GM19351 (cell line): ENCODE results near the gene DUXA.
"Not testable (repeated sequence)": the region's sequence is repeated elsewhere in the genome, so short reads cannot be mapped to it uniquely, and the experiment has no call there.

ENCODE experiments used
- ATAC-seq: cut with Tn5 transposase; IDR thresholded peaks from one replicate; pipeline ENCODE4 v1.9.1; 2021; ENCODE audit warnings: mild to moderate bottlenecking, moderate library complexity; ENCODE audit not compliant: unreplicated experiment

DUXA gene

DNA sequence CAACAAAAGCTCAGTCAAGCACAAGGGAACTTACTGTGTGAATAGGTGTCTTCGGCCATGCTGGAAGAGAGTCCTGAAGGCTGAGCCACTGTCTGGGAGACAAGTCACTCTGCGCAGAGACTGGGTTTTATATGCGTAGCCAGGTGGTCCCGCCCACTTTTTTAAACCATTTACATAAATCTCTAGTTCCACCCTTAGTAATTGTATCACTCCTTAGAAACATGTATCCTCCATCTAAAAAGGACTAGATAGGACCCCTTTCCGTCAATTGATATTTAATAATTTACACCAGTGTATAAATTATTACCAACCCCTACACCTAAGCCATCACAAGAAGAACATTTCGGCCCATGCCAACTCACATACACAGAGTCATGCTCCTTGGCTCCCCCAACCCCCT is at the start of gene DUXA:
Gene DUXA, minus strand, starts transcription at position 101 of the 400 bp plus-strand sequence. Its CDS starts 42 bp downstream, at position 59.
- ATAC-seq, result no peak

DNA sequence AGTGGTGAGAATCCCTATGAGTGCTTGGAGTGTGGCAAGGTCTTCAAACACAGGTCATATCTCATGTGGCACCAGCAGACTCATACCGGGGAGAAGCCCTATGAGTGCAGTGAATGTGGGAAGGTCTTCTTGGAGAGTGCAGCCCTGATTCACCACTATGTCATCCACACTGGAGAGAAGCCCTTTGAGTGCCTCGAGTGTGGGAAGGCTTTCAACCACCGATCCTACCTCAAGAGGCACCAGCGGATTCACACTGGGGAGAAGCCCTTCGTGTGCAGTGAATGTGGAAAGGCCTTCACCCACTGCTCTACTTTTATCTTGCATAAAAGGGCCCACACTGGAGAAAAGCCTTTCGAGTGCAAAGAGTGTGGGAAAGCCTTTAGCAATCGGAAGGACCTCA is 44.8 kb upstream of the DUXA start:
- no peak for ATAC-seq

DNA sequence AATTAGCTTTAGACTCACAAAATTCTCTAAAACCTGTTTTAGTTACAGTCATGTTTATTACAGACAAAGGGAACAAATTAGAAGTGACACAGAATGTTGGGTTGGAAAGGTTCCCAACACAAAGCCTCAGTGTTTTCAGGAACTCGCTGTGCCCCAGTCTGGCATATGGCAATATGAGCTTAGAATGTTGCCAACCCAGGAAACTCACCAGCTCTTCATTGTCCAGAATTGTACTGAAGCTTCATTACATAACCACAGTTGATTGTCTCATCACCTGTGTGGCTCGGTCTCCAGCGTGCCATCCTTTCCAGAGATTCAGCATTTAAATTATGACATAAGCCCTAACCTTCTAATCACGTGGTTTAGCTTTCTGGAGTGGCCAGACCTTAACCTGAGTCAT is 43.1 kb upstream of the DUXA start:
- no peak for ATAC-seq

DNA sequence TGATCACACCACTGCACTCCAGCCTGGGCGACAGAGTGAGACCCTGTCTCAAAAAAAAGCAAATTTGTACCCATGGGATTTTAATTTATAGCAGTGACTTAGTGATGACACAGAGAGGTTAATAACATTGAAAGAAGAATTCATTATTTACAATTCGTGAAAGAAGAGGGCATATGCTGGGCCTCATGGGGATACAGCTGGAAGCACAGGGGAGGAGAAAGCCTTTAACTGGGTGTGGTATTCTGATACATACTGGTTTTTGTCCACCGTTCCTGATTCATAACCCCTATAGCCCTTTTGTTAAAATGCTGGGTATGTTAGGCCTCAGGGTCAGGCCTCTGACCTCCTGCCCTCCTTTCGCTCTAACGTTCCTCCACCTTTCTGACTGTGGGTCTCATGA is 34.9 kb upstream of the DUXA start:
- no peak for ATAC-seq

DNA sequence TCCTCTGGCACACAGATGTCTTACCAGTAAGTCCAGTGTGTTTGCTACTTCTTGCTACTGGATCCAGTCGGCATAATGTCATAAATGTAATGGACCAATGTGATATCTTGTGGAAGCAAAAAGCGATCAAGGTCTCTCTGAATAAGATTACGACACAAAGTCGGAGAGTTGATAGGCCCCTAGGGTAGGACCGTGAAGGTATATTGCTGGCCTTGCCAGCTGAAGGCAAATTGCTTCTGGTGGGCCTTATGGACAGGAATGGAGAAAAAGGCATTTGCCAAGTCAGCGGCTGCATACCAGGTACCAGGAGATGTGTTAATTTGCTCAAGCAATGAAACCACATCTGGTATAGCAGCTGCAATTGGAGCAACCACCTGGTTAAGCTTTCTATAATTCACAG is 30.6 kb upstream of the DUXA start:
- not testable (repeated sequence) for ATAC-seq

DNA sequence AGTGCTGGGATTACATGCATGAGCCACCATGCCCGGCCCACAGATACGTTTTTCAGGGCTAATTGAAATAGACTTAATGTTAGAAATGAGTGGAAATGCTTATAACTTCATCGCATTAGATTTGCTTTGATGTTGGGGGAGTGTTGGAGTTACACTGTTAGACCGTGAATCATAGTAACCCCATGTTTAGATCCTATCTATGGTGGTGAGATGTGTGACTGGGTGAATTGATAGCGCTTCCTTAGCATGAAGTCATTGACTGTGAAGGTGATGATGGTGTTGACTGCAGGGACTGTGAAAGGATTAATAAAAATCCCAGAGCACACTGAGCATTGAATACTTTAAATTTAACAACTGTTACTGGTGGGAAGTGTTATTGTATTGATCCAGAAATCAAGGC is 25.7 kb upstream of the DUXA start:
- no peak for ATAC-seq

DNA sequence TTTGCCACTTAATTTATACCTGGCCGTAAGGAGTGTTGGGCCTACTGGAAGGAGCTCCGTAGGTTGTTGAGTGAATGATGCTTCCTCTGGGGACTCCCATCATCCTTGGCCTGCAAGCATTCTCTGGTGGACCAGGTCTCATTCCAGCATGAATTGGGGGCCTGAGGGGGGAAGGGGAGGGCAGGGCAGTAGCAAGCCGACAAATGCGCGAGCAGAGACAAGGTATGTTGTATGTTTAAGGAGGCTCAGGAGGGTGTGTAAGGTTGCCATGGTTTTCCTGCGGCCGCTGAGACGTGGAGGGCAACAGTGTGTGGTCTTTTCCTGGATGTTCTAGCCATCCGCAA is 24.8 kb upstream of the DUXA start:
- ATAC-seq, result no peak

DNA sequence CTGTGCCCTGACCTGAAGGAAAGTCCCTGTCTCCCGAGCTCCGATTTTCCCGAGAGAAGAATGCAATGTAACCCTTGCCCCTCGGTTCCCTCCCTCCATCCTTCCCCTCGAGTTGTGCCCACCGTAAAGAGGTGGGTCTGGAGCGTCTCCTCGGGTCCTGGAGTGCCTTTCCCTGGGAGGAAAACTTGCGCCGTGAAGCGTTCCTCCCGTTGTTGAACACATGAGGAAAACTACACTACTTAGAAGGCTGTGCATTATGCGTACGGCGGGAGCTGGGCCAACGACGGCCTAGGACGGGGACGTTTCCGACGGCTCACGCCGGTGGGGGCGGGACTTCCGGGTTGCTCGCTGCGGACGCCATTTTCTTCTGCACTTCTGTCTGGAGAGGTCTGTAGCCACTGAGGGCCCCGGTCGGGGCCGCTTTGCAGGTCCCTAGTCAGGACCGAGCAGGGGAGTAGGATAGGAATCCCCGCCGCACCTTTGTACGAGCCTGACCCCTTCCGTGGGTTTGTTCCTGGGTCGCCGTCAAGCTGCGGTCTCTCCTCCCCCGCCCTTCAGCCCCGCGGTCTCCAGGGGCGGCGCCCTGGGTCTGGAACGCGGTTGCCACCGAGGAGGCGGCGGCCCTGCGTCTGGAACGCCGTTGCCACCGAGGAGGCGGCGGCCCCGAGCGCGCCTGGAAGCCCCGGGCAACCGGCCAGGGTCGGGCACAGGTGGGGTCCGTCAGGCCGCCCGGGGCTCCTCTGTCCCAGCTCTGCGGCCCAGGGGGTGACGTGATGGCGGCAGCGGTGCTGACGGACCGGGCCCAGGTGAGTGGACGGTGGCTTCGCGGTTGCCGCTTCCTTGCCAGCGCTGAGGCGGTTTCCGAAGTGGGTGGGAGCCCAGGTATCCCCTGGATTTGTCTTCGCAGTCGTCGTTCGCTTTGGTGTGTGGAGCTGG is 24.1 kb upstream of the DUXA start, which contains the start of gene ZNF264:
Gene ZNF264, plus strand, starts transcription at position 360 of the 936 bp plus-strand sequence. Its CDS starts 414 bp downstream, at position 774.
- peak; percentile 96 for ATAC-seq

DNA sequence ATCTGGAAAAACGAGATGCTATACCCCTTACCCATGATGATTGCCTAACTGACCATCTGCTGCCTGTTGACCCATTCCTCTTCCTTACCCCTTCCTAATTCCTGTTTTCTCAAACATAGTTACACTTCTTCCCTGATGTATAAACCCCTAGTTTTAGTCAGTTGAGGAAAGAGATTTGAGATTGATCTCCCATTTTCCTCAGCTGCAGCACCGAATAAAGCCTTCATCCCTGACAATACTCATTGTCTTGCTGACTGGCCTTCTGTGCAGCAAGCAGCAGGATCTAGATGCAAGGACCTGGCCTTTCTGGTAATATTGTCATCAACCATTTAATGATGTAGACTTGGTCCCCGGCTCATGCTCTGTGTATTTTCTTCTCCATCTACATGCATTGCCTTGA is 23.0 kb upstream of the DUXA start:
- ATAC-seq, result no peak

DNA sequence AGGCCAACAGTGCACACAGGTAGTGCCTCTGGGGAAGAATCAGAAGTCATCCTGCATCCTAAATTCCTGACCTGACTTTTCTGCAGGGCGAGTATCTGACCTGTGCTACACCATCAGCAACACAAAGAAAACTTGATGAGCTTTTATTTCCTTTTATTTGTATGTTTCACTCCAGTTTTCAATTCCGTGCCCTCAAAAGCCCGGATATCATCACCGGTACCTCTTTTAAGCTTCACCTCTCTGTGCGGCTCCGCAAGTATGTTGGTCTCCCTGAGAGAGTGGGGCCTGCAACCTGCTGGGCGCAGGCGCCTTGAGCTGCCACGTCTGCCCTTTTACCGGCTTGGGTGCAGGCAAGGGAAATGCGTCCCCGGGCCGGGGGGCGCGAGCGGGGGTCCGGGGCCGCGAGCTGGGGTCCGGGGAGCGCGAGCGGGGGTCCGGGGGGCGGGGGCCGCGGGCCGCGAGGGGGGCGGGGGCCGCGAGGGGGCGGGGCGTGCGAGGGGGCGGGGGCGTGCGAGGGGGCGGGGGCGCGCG is 4.3 kb upstream of the DUXA start:
- ATAC-seq, result no peak

DNA sequence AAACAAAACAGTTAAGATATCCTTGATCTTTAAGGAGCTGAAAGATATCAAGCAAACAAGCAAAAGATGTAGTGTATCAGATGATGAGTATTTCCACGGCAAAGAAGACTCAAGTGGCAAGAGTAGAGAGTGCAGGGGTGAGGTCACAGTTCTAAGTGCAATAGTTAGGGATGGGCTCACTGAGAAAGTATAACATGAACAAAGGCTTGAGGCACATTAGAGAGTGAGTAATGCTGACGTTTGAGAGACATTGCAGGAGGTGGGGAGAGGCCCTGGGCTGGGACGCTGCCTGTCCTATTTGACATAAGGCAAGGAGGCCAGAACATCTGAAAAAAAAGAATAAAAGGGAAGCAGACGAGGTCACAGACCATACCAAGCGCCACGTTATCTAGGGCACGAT is 1.4 kb downstream of the DUXA start:
- no peak for ATAC-seq

DNA sequence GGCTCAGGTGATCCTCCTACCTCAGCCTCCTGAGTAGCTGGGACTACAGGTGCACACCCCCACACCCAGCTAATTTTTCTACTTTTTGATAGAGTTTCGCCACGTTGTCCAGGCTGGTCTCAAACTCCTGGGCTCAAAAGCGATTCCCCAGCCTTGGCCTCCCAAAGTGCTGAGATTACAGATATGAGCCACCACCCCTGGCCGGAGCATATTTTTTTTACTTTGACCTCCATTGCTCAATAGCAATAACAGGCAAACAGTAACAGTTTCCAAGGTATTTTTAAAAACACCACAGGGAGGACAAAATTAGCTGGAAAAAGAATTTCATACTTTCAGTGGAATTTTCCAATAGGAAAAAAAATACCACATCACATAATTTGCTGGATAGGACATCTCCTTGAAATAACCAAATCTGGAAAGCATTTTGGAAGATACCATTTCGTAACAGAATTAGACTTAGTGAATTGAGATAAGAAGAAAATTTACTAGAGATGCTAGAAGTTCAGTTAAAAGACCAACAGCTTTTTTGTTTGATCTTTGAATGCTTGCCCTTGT is 5.2 kb downstream of the DUXA start:
- ATAC-seq, result no peak

DNA sequence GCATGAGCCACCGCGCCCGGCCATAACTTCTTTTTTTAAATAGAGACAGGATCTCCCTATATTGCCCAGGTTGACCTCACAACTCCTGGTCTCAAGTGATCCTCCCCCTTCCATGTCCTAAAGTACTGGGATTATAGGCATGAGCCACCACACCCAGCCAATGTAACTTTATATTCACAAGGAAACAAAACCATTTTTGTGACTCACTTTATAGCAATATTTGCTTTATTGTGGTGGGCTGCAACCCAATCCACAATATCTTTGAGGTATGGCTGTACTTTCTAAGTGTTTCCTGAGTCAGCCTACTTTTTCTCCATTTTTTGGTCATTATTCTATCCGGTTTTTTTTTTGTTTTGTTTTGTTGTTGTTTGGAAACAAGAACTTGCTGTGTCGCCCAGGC is 14.4 kb downstream of the DUXA start:
- ATAC-seq, result no peak

DNA sequence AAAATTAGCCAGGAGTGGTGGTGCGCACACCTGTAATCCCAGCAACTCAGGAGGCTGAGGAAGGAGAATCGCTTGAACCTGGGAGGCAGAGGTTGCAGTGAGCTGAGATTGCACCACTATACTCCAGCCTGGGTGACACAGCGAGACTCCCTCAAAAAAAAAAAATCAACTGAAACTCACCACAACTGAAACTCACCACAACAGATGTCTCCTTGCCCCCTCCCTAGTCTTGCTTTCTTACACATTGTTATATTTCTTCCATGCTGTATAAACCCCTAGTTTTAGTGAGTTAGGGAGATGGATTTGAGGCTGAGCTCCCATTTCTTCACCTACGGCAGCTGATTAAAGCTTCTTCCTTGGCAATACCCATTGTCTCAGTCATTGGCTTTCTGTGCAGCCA is 25.6 kb downstream of the DUXA start:
- ATAC-seq, result no peak

DNA sequence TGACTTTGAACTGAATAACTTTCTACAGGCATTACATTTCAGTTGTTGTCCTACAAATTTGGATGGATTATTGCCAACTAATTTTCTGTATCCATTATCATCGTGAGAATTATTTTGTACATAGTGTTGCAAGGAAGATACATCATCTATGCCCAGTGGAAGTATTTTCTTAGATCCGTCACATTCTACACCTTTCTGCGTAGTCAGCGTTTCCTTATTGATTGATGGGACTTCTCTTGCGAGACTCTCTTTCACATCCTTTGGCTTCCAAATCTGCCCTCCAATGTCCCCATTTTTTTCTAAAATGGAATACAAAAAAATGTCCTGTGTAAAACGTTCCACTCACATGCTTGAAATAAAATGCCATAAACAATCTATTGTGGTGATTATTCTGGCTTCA is 31.5 kb downstream of the DUXA start:
- no peak for ATAC-seq

DNA sequence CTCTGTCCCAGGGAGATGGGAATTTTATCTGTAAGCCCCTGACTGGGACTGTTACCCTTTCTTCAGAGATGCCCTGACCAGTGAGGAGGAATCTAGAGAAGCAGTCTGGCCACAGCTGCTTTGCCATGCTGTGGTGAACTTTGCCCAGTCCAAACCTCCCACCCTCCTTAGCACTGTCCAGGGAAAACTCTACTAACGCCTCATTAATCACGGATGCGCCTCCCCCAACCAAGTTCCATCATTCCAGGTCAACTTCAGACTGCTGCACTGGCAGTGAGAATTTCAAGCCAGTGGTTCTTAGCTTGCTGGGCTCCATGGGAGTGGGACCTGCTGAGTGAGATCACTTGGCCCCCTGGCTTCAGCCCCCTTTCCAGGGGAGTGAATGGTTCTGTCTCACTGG is 39.9 kb downstream of the DUXA start:
- not testable (repeated sequence) for ATAC-seq

DNA sequence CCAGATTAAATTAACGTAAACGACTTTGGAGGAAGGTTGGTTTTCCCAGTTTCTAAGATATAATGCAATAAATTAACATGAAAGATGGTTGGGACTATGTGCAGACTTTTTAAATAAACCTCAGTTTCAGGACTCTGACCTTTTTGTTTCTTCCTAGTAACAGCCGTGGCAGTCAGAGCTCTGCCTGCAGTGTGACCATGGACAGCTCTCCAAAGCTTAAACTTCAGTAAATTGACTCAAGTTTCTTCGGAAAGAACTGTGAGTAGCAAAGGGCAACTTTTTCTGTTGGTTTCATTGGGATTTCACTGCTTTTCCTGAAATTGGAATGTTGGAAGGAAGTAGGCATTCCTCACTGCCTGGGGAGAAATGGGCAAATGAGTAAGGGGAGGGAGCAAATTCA is 43.4 kb downstream of the DUXA start:
- ATAC-seq, result no peak

DNA sequence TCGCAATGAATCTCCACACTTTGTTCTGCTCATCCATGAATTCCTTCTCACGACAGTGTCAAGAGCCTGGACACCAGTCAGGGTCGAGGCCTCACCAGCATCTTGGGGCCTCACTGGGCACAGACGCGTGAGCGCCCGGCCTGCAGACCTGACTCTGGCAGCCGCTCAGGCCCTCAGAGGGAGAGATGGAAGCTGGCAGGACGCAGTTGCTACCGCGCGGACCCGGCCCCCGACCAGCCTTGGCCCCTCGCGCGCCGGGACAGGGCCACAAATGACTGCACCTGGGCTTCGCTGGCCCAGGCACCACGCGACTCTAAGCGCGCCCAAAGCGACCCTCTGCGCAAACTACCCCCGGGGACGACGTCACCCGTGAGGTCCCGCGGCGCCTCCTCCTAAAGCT is 48.4 kb downstream of the DUXA start:
- ATAC-seq, result no peak

DNA sequence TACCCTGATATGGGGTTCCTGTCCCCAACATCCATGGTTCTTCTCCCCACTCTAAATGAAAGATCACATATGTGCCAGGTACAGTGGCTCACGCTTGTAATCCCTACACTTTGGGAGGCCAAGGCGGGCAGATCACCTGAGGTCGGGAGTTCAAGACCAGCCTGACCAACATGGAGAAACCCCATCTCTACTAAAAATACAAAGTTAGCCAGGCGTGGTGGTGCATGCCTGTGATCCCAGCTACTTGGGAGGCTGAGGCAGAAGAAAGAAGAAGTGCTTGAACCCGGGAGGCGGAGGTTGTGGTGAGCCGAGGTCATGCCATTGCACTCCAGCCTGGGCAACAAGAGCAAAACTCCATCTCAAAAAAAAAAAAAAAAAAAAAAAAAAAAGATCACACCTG is 53.8 kb downstream of the DUXA start:
- not testable (repeated sequence) for ATAC-seq

DNA sequence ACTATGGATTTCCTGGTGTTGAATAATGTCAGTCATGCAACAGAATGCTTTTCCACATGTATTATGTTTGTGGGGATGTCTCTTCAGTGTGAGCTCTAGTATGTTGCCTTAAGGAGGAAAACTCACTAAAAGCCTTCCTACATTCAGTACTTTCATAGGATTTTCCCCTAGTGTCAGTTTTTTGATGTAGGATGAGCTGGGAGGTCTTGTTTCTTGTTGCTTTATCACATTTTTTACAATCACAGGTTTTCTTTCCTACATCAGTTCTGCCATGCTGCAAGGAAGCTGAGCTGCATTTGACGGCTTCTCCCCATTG is 56.0 kb downstream of the DUXA start:
- ATAC-seq, result no peak

DNA sequence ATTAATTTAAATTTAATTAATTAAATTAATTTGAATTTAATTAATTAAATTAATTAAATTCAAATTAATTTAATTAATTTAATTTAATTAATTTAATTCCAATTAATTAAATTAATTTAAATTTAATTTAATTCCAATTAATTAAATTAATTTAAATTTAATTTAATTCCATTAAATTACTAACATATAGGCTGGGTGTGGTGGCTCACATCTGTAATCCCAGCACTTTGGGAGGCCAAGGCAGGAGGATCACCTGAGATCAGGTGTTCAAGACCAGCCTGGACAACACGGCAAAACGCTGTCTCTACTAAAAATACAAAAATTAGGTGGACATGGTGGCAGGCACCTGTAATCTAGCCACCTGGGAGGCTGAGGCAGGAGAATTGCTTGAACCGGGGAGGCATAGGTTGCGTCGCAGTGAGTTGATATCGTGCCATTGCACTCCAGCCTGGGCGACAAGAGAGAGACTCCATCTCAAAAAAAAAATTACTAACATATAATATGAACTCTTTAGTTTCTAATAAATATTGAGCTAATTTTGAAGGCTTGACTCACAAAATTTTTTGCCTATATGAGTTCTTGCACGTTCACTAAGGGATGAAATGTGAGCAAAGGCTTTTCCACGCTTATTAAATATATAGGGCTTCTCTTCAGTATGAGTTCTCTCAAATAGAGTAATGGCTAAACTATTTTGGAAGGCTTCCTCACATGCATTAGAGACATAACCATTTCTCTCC is 56.5 kb downstream of the DUXA start:
- no peak for ATAC-seq
